Prostate gland (tissue), 2 donors: ENCODE results near the gene LSMEM2. TPM values are rescaled to one million over a fixed set of nuclear protein-coding genes. Genes with fewer than 3 reads are reported as not detected.
A peak's percentile ranks its signal among the peaks of the same experiment; 100 is the strongest.

Source experiments
- DNase-seq: peaks from one replicate; pipeline ENCODE4 v3.0.0-alpha.2; 2019; ENCODE audit warnings: low spot score
- H3K27ac ChIP-seq, 2 donors: fragments of 200-600 bp; sonication (generic); 2 replicates each; pipeline ENCODE4 v1.5.1; 2017 to 2019
- H3K27me3 ChIP-seq: fragments of 200-600 bp; sonication (generic); replicated peaks from 2 replicates; pipeline ENCODE4 v1.5.1; 2019; ENCODE audit not compliant: insufficient read depth
- H3K36me3 ChIP-seq, 2 donors: fragments of 200-600 bp; sonication (generic); 1 replicate in 1 of 2; 2 replicates in 1 of 2; pipeline versions ENCODE4 v1.5.1 to v1.8.1; 2017 to 2019
- H3K4me1 ChIP-seq: fragments of 200-600 bp; sonication (generic); replicated peaks from 2 replicates; pipeline ENCODE4 v1.5.1; 2019
- H3K4me3 ChIP-seq, 2 donors: fragments of 200-600 bp; sonication (generic); 2 replicates each; pipeline ENCODE4 v1.5.1; 2017 to 2019
- H3K9me3 ChIP-seq: fragments of 200-600 bp; sonication (generic); 2 replicates; pipeline ENCODE4 v1.5.1; 2017
- CTCF ChIP-seq, 4 experiments: fragments of 200-600 bp in 2 of 4; fragments of 450-650 bp in 2 of 4; sonication (generic) in 2 of 4; IDR thresholded peaks; 1 replicate in 3 of 4; 2 replicates in 1 of 4; pipeline ENCODE4 v1.5.1; 2016 to 2019; ENCODE audit warnings: antibody characterized with exemption in 4 of 4, mild to moderate bottlenecking in 2 of 4, moderate library complexity in 2 of 4
- POLR2A ChIP-seq: fragments of 450-650 bp; IDR thresholded peaks from one replicate; pipeline ENCODE4 v1.6.1; 2016; ENCODE audit warnings: antibody characterized with exemption, mild to moderate bottlenecking
- POLR2AphosphoS5 ChIP-seq: sonication (generic); formaldehyde crosslinking; IDR thresholded peaks from one replicate; pipeline ENCODE4 v1.6.1; 2017; ENCODE audit warnings: antibody characterized with exemption
- WGBS: methylation state at CpG from one replicate; pipeline ENCODE4 v1.1.5; 2018; 5-methylcytosine and 5-hydroxymethylcytosine counted together
- intact Hi-C: fragments of 100-400 bp; cut with DNase I; formaldehyde crosslinking; loops from one replicate; pipeline ENCODE4 v1.14.2; 2022
- total RNA-seq, 2 donors: library from RNA; depleted of rRNA; stranded (reverse); fragments of >200 nt; gene quantifications; one replicate each; pipeline ENCODE4 v1.1.0, GENCODE V29; 2016

LSMEM2 gene
- total RNA-seq, 2 donors from 2014 or later = not detected

- DNase-seq = no peak
- H3K36me3 ChIP-seq = no peaks in the 10 kb centered on the region
- peaks cover 21% of the 10 kb centered on the region for H3K4me1 ChIP-seq
- 63% methylated on average over 6 of the region's 6 CpGs for WGBS
- no peak for TF ChIP-seq POLR2AphosphoS5
- no peak for TF ChIP-seq CTCF (IDR thresholded peaks at IDR 0.05)
- no peak for TF ChIP-seq POLR2A
- peak overlapping the region; percentile 80 to 81 for H3K27ac ChIP-seq
- no peaks in the 10 kb centered on the region for H3K9me3 ChIP-seq
- no peaks in the 10 kb centered on the region for H3K27me3 ChIP-seq
- no peak overlapping the region for H3K4me3 ChIP-seq
- intact Hi-C loops = no loop called here
These were observed 15.2 kb upstream of the LSMEM2 start for GRCh38 chr3:50263478-50264382.

GRCh38 chr3:50264383-50264963 lies 14.4 kb upstream of the LSMEM2 start:
- intact Hi-C loops = no loop called here
- Histone ChIP-seq H3K4me1 (peaks cover 28% of the 10 kb centered on the region), H3K9me3 (no peaks in the 10 kb centered on the region), H3K4me3 (no peak overlapping the region), H3K36me3 (no peaks in the 10 kb centered on the region), H3K27me3 (no peaks in the 10 kb centered on the region), H3K27ac (peak overlapping the region; percentile 80 to 81)
- DNase-seq = peak; percentile 52
- 10% methylated on average over 7 of the region's 7 CpGs for WGBS
- peak; percentile 48 for TF ChIP-seq POLR2AphosphoS5
- no peak for TF ChIP-seq POLR2A
- TF ChIP-seq CTCF (IDR thresholded peaks at IDR 0.05) = no peak

GRCh38 chr3:50264964-50265485 lies 13.9 kb upstream of the LSMEM2 start:
- Histone ChIP-seq H3K9me3 (no peaks in the 10 kb centered on the region), H3K27ac (peak overlapping the region; percentile 80 to 81), H3K4me1 (peaks cover 29% of the 10 kb centered on the region), H3K27me3 (no peaks in the 10 kb centered on the region), H3K36me3 (no peaks in the 10 kb centered on the region), H3K4me3 (no peak overlapping the region)
- TF ChIP-seq POLR2A = no peak
- no peak for TF ChIP-seq POLR2AphosphoS5
- TF ChIP-seq CTCF (IDR thresholded peaks at IDR 0.05) = no peak
- 49% methylated on average over 6 of the region's 7 CpGs for WGBS
- no peak for DNase-seq
- intact Hi-C loops = no loop called here

- peaks cover 27% of the 10 kb centered on the region for H3K4me1 ChIP-seq
- intact Hi-C loops = no loop called here
These were observed 13.3 kb upstream of the LSMEM2 start for GRCh38 chr3:50265571-50265970.

More at GRCh38 chr3:50265571-50265970, 13.3 kb upstream of the LSMEM2 start:
- TF ChIP-seq POLR2A (no peak), CTCF (IDR thresholded peaks at IDR 0.05) (no peak), POLR2AphosphoS5 (no peak)
- 29% methylated on average over 1 of the region's 1 CpG for WGBS
- Histone ChIP-seq H3K36me3 (no peaks in the 10 kb centered on the region), H3K27me3 (no peaks in the 10 kb centered on the region), H3K9me3 (no peaks in the 10 kb centered on the region), H3K4me3 (no peak overlapping the region), H3K27ac (peak overlapping the region; percentile 80 to 81)
- no peak for DNase-seq
